Body of pancreas (tissue), 4 donors: ENCODE measurements around the gene GRIK1. TPM values are rescaled to one million over a fixed set of nuclear protein-coding genes. Genes with fewer than 3 reads are reported as not detected.

Source experiments
- ATAC-seq: fragments of 150-250 bp; one replicate; pipeline ENCODE4 v1.9.1; 2016
- DNase-seq, 4 donors: peaks; one replicate each; pipeline ENCODE4 v3.0.0-alpha.2; 2019
- H3K27ac ChIP-seq, 4 donors: fragments of 200-600 bp; sonication (generic); 1 replicate in 3 of 4; 2 replicates in 1 of 4; pipeline versions ENCODE4 v1.5.1 to v1.6.1; 2016 to 2019; ENCODE audit warnings: mild to moderate bottlenecking in 1 of 4, mixed read lengths in 1 of 4, moderate library complexity in 1 of 4
- H3K27me3 ChIP-seq, 2 donors: fragments of 200-600 bp; sonication (generic); one replicate each; pipeline ENCODE4 v1.6.0; 2016; ENCODE audit warnings: mild to moderate bottlenecking in 1 of 2
- H3K36me3 ChIP-seq, 2 donors: fragments of 200-600 bp; sonication (generic); replicated peaks in 1 of 2; 2 replicates each; pipeline ENCODE4 v1.5.1; 2016; ENCODE audit warnings: low read depth in 2 of 2; ENCODE audit not compliant: insufficient read depth in 1 of 2
- H3K4me1 ChIP-seq: fragments of 200-600 bp; sonication (generic); one replicate; pipeline ENCODE4 v1.6.0; 2016
- H3K4me3 ChIP-seq, 2 donors: fragments of 200-600 bp; sonication (generic); 1 replicate in 1 of 2; 2 replicates in 1 of 2; pipeline ENCODE4 v1.5.1; 2016 to 2019
- H3K9me3 ChIP-seq, 3 donors: fragments of 200-600 bp; sonication (generic); 1 replicate in 2 of 3; 2 replicates in 1 of 3; pipeline ENCODE4 v1.5.1; 2016
- CTCF ChIP-seq, 7 experiments: fragments of 450-650 bp in 4 of 7; fragments of 200-600 bp in 3 of 7; sonication (generic) in 3 of 7; IDR thresholded peaks; one replicate each; pipeline ENCODE4 v1.5.1; 2016 to 2019; ENCODE audit warnings: antibody characterized with exemption in 7 of 7
- POLR2A ChIP-seq, 3 donors: fragments of 450-650 bp; IDR thresholded peaks; one replicate each; pipeline ENCODE4 v1.6.1; 2016; ENCODE audit warnings: antibody characterized with exemption in 3 of 3, mild to moderate bottlenecking in 2 of 3
- WGBS, 2 donors: methylation state at CpG; one replicate each; pipeline ENCODE4 v1.1.5; 2017; 5-methylcytosine and 5-hydroxymethylcytosine counted together
- intact Hi-C: fragments of 100-400 bp; cut with DNase I; formaldehyde crosslinking; loops from one replicate; pipeline ENCODE4 v1.15.1; 2023
- total RNA-seq, 2 donors: library from RNA; depleted of rRNA; stranded (reverse); fragments of >200 nt; gene quantifications; one replicate each; pipeline ENCODE4 v1.1.0, GENCODE V29; 2016

Gene GRIK1
- total RNA-seq, 2 donors from 2014 or later = 0.66 TPM; not detected in 1

GRCh38 chr21:29624776-29625175 is 315.0 kb downstream of the GRIK1 start:
- no peak for ATAC-seq
- Histone ChIP-seq H3K4me1 (no peaks in the 10 kb centered on the region), H3K9me3 (no peaks in the 10 kb centered on the region), H3K36me3 (no peaks in the 10 kb centered on the region), H3K4me3 (no peak overlapping the region), H3K27me3 (no peaks in the 10 kb centered on the region), H3K27ac (no peak overlapping the region)
- DNase-seq = no peak
- intact Hi-C loops = no loop called here
- 88 to 89% methylated on average over 6 of the region's 6 CpGs for WGBS, 2 donors
- no peak for TF ChIP-seq POLR2A (IDR thresholded peaks at IDR 0.05)
- no peak for TF ChIP-seq CTCF (IDR thresholded peaks at IDR 0.05)

GRCh38 chr21:29621525-29621924 is 318.3 kb downstream of the GRIK1 start:
- Histone ChIP-seq H3K9me3 (no peaks in the 10 kb centered on the region), H3K27me3 (no peaks in the 10 kb centered on the region), H3K4me1 (no peaks in the 10 kb centered on the region), H3K36me3 (no peaks in the 10 kb centered on the region), H3K27ac (no peak overlapping the region), H3K4me3 (no peak overlapping the region)
- ATAC-seq (no peak), DNase-seq (no peak)
- intact Hi-C loops = no loop called here
- TF ChIP-seq CTCF (IDR thresholded peaks at IDR 0.05) = no peak

- H3K4me3 ChIP-seq = no peak overlapping the region
- 63 to 70% methylated on average over 6 of the region's 6 CpGs for WGBS, 2 donors
- H3K27me3 ChIP-seq = no peaks in the 10 kb centered on the region
- DNase-seq (no peak), ATAC-seq (no peak)
- intact Hi-C loops = no loop called here
- no peaks in the 10 kb centered on the region for H3K36me3 ChIP-seq
- no peak for TF ChIP-seq CTCF (IDR thresholded peaks at IDR 0.05)
- no peak for TF ChIP-seq POLR2A (IDR thresholded peaks at IDR 0.05)
- no peak overlapping the region for H3K27ac ChIP-seq
- H3K4me1 ChIP-seq = no peaks in the 10 kb centered on the region
- no peaks in the 10 kb centered on the region for H3K9me3 ChIP-seq
These were observed 323.5 kb downstream of the GRIK1 start for GRCh38 chr21:29616209-29616751.

- DNase-seq = no peak
- ATAC-seq = no peak
- H3K9me3 ChIP-seq = no peaks in the 10 kb centered on the region
- no peaks in the 10 kb centered on the region for H3K4me1 ChIP-seq
- TF ChIP-seq POLR2A (IDR thresholded peaks at IDR 0.05) (no peak), CTCF (IDR thresholded peaks at IDR 0.05) (no peak)
- no peaks in the 10 kb centered on the region for H3K36me3 ChIP-seq
- no peak overlapping the region for H3K4me3 ChIP-seq
- intact Hi-C loops = no loop called here
- H3K27me3 ChIP-seq = no peaks in the 10 kb centered on the region
- 72 to 87% methylated on average over 3 of the region's 3 CpGs for WGBS, 2 donors
- no peak overlapping the region for H3K27ac ChIP-seq
These were observed 325.9 kb downstream of the GRIK1 start for GRCh38 chr21:29613877-29614276.

- intact Hi-C loops = no loop called here
- Histone ChIP-seq H3K4me1 (no peaks in the 10 kb centered on the region), H3K27ac (no peak overlapping the region), H3K27me3 (no peaks in the 10 kb centered on the region), H3K36me3 (no peaks in the 10 kb centered on the region), H3K4me3 (no peak overlapping the region), H3K9me3 (no peaks in the 10 kb centered on the region)
- DNase-seq (no peak), ATAC-seq (no peak)
- WGBS, 2 donors = 50 to 53% methylated on average over 3 of the region's 3 CpGs
- no peak for TF ChIP-seq CTCF (IDR thresholded peaks at IDR 0.05)
- no peak for TF ChIP-seq POLR2A (IDR thresholded peaks at IDR 0.05)
These were observed 326.8 kb downstream of the GRIK1 start for GRCh38 chr21:29613021-29613420.
